Measurements from ENCODE around the gene CAP1. TPM values are rescaled to one million over a fixed set of nuclear protein-coding genes. Genes with fewer than 3 reads are reported as not detected.

CAP1 gene
- total and polyA plus RNA-seq, 9 of the 15 experiments (the other 6 are each of a cell fraction or from before 2014, with no cell fraction given) = 230 to 658 (median 281) TPM

DNA sequence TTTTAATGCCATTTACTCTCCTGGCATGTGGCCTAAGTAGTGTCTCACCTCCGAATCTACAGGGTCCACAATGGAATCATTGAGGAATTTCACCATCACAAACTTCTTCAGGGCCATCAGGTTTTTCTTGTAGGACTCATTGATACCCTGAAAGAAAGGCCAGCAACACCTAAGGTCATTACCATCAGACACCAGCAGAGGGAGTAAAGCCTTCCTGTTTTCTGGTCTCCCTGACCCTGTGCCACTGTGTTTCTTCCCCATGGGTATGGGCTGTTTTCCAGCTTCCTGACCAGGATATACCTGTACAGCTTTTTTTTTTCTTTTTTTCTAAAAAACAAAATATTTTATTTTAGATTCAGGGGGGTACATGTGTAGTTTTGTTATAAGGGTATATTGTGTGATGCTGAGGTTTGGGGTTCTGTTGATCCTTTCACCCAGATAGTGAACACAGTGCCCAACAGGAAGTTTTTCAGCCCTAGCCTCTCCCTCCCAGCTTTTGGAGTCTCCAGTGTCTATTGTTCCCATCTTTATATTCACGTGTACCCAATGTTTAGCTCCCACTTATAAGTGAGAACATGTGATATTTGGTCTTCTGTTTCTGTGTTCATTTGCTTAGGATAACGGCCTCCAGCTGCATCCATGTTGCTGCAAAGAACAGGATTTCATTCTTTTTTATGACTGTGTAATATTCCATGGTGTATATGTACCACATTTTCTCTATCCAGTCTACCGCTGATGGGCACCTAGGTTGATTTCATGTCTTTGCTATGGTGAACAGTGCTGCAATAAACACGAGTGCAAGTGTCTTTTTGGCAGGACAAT is 38.2 kb downstream of the CAP1 start (continued):
- TF ChIP-seq, protein P1, sequence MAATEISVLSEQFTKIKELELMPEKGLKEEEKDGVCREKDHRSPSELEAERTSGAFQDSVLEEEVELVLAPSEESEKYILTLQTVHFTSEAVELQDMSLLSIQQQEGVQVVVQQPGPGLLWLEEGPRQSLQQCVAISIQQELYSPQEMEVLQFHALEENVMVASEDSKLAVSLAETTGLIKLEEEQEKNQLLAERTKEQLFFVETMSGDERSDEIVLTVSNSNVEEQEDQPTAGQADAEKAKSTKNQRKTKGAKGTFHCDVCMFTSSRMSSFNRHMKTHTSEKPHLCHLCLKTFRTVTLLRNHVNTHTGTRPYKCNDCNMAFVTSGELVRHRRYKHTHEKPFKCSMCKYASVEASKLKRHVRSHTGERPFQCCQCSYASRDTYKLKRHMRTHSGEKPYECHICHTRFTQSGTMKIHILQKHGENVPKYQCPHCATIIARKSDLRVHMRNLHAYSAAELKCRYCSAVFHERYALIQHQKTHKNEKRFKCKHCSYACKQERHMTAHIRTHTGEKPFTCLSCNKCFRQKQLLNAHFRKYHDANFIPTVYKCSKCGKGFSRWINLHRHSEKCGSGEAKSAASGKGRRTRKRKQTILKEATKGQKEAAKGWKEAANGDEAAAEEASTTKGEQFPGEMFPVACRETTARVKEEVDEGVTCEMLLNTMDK (IDR thresholded peaks at IDR 0.05; ENCODE audit: borderline replicate concordance, insufficient read depth, low read depth, low read length, poor library complexity, severe bottlenecking) = peak; percentile 39
- TF ChIP-seq KAT2B (IDR thresholded peaks at IDR 0.05; ENCODE audit: low read depth, low read length) = no peak
- TF ChIP-seq FOS (IDR thresholded peaks at IDR 0.05; ENCODE audit: extremely low read depth, insufficient read length) = no peak
- TF ChIP-seq RAD21 (CRISPR knock-in tag; conservative IDR thresholded peaks at IDR 0.05 in 1 of 2, IDR thresholded peaks at IDR 0.05 in 1 of 2) = peak; percentile 56 to 66
- no peak for TF ChIP-seq BCOR (IDR thresholded peaks at IDR 0.05)
- peak; percentile 65 for TF ChIP-seq SMC3 (conservative IDR thresholded peaks at IDR 0.05; ENCODE audit: insufficient read depth, low read depth, low read length)
- no peak for TF ChIP-seq ARHGAP35 (IDR thresholded peaks at IDR 0.05; ENCODE audit: partially characterized antibody)
- TF ChIP-seq CBFA2T3 (IDR thresholded peaks at IDR 0.05) = no peak
- TF ChIP-seq CBX3 (IDR thresholded peaks at IDR 0.05; ENCODE audit: borderline replicate concordance in 1 of 2, low read length in 2 of 2) = no peak
- no peak for TF ChIP-seq RBM39 (optimal IDR thresholded peaks at IDR 0.05; ENCODE audit: low read depth, low read length)
- no peak for TF ChIP-seq NBN (IDR thresholded peaks at IDR 0.05; ENCODE audit: low read depth)
- TF ChIP-seq RAD51 (IDR thresholded peaks at IDR 0.05; ENCODE audit: borderline replicate concordance, low read depth) = 0 out of 2 replicates have a peak, but pooled peaks have one; percentile 6
- TF ChIP-seq ZKSCAN1 (IDR thresholded peaks at IDR 0.05; ENCODE audit: low read depth, low read length) = no peak
- no peak for TF ChIP-seq ZNF175 (CRISPR knock-in tag; IDR thresholded peaks at IDR 0.05; ENCODE audit: low read depth)
- no peak for TF ChIP-seq ZNF239 (CRISPR knock-in tag; IDR thresholded peaks at IDR 0.05)
- no peak for TF ChIP-seq ZNF282 (CRISPR knock-in tag; IDR thresholded peaks at IDR 0.05)
- no peak for TF ChIP-seq BHLHE40 (IDR thresholded peaks at IDR 0.05; ENCODE audit: low read length)
- TF ChIP-seq SLC30A9 (CRISPR knock-in tag; IDR thresholded peaks at IDR 0.05) = no peak
